BLaER1 treated with 17β-estradiol and CSF1 and Interleukin-3, amounts not matched to agents 10 nM and 100 nM (cell line): ENCODE data around the gene USP15.
A peak's percentile ranks its signal among the peaks of the same experiment; 100 is the strongest.

ENCODE experiments used
- H3K27ac ChIP-seq, 11 experiments: shearing (Covaris generic); formaldehyde crosslinking; 2 replicates each; pipeline ENCODE4 v1.8.1; 2022
- H3K27me3 ChIP-seq, 11 experiments: shearing (Covaris generic); formaldehyde crosslinking; 2 replicates each; pipeline ENCODE4 v1.8.1; 2022
- H3K36me3 ChIP-seq, 11 experiments: shearing (Covaris generic); formaldehyde crosslinking; 2 replicates each; pipeline ENCODE4 v1.8.1; 2022
- H3K4me1 ChIP-seq, 10 experiments: shearing (Covaris generic); formaldehyde crosslinking; 2 replicates each; pipeline ENCODE4 v1.8.1; 2022
- H3K4me2 ChIP-seq, 11 experiments: shearing (Covaris generic); formaldehyde crosslinking; 2 replicates each; pipeline ENCODE4 v1.8.1; 2022
- H3K4me3 ChIP-seq, 10 experiments: shearing (Covaris generic); formaldehyde crosslinking; 2 replicates each; pipeline ENCODE4 v1.8.1; 2022
- H3K9ac ChIP-seq, 11 experiments: shearing (Covaris generic); formaldehyde crosslinking; 2 replicates each; pipeline ENCODE4 v1.8.1; 2022
- H3K9me3 ChIP-seq, 11 experiments: shearing (Covaris generic); formaldehyde crosslinking; replicated peaks in 1 of 11; 2 replicates each; pipeline ENCODE4 v1.8.1; 2022
- H4K20me1 ChIP-seq, 11 experiments: shearing (Covaris generic); formaldehyde crosslinking; 2 replicates each; pipeline ENCODE4 v1.8.1; 2022
- Cebpa-rat ChIP-seq, 11 experiments: shearing (Covaris generic); IDR thresholded peaks; 2 replicates each; pipeline ENCODE4 v1.8.1; 2022

Gene USP15

GRCh38 chr12:62227091-62227490, 33.1 kb upstream of the USP15 start:
- H3K27me3 ChIP-seq, result no peaks in the 10 kb centered on the region
- no peak overlapping the region for H3K9ac ChIP-seq
- no peaks in the 10 kb centered on the region for H3K36me3 ChIP-seq
- H3K4me2 ChIP-seq, result no peak overlapping the region
- TF ChIP-seq Cebpa-rat (IDR thresholded peaks at IDR 0.05), result no peak
- peaks cover 0 to 6% (median 0%) of the 10 kb centered on the region in 11 experiments; a peak in 1 of 22 replicates for H3K9me3 ChIP-seq
- no peaks in the 10 kb centered on the region for H3K4me1 ChIP-seq
- no peak overlapping the region for H3K4me3 ChIP-seq
- no peak overlapping the region for H3K27ac ChIP-seq
- H4K20me1 ChIP-seq, result no peaks in the 10 kb centered on the region

- Histone ChIP-seq H3K36me3 (no peaks in the 10 kb centered on the region), H3K4me3 (no peak overlapping the region), H3K9me3 (peaks cover 0 to 10% (median 0%) of the 10 kb centered on the region in 11 experiments; a peak in 4 of 22 replicates), H3K27me3 (no peaks in the 10 kb centered on the region), H4K20me1 (no peaks in the 10 kb centered on the region), H3K4me2 (no peak overlapping the region), H3K27ac (no peak overlapping the region), H3K4me1 (no peaks in the 10 kb centered on the region), H3K9ac (no peak overlapping the region)
- no peak for TF ChIP-seq Cebpa-rat (IDR thresholded peaks at IDR 0.05)
Measured at GRCh38 chr12:62230652-62231051, 29.6 kb upstream of the USP15 start.

- H3K4me3 ChIP-seq, result no peak overlapping the region
- no peak for TF ChIP-seq Cebpa-rat (IDR thresholded peaks at IDR 0.05)
- no peak overlapping the region for H3K9ac ChIP-seq
- no peaks in the 10 kb centered on the region for H3K36me3 ChIP-seq
- no peaks in the 10 kb centered on the region for H3K4me1 ChIP-seq
- H3K27ac ChIP-seq, result no peak overlapping the region
- no peak overlapping the region for H3K4me2 ChIP-seq
- H3K27me3 ChIP-seq, result no peaks in the 10 kb centered on the region
- H3K9me3 ChIP-seq, result peaks cover 0 to 18% (median 6%) of the 10 kb centered on the region in 11 experiments; a peak in 14 of 22 replicates
- no peaks in the 10 kb centered on the region for H4K20me1 ChIP-seq
Measured at GRCh38 chr12:62232143-62232729, 28.0 kb upstream of the USP15 start.

- Histone ChIP-seq H3K27me3 (no peaks in the 10 kb centered on the region), H4K20me1 (no peaks in the 10 kb centered on the region), H3K9ac (no peak overlapping the region), H3K27ac (no peak overlapping the region), H3K4me1 (no peaks in the 10 kb centered on the region), H3K36me3 (no peaks in the 10 kb centered on the region), H3K4me2 (no peak overlapping the region), H3K9me3 (peaks cover 0 to 25% (median 8%) of the 10 kb centered on the region in 11 experiments; a peak in 14 of 22 replicates), H3K4me3 (no peak overlapping the region)
- TF ChIP-seq Cebpa-rat (IDR thresholded peaks at IDR 0.05), result no peak
Measured at GRCh38 chr12:62233805-62234204, 26.4 kb upstream of the USP15 start.

- H3K4me2 ChIP-seq, result no peak overlapping the region
- TF ChIP-seq Cebpa-rat (IDR thresholded peaks at IDR 0.05), result no peak
- H3K27ac ChIP-seq, result no peak overlapping the region
- H3K4me3 ChIP-seq, result no peak overlapping the region
- H3K4me1 ChIP-seq, result no peaks in the 10 kb centered on the region
- no peaks in the 10 kb centered on the region for H3K27me3 ChIP-seq
- H3K36me3 ChIP-seq, result no peaks in the 10 kb centered on the region
- H3K9me3 ChIP-seq, result peaks cover 0 to 21% (median 8%) of the 10 kb centered on the region in 11 experiments; a peak in 13 of 22 replicates
- H4K20me1 ChIP-seq, result no peaks in the 10 kb centered on the region
- no peak overlapping the region for H3K9ac ChIP-seq
Measured at GRCh38 chr12:62239571-62239970, 20.6 kb upstream of the USP15 start.

- Histone ChIP-seq H3K9ac (no peak overlapping the region), H4K20me1 (no peaks in the 10 kb centered on the region), H3K4me1 (peaks cover 0 to 34% (median 6%) of the 10 kb centered on the region in 10 experiments; a peak in 10 of 20 replicates), H3K4me3 (no peak overlapping the region), H3K4me2 (no peak overlapping the region), H3K36me3 (no peaks in the 10 kb centered on the region), H3K27ac (no peak overlapping the region), H3K27me3 (no peaks in the 10 kb centered on the region), H3K9me3 (no peaks in the 10 kb centered on the region)
- no peak for TF ChIP-seq Cebpa-rat (IDR thresholded peaks at IDR 0.05)
Measured at GRCh38 chr12:62247281-62248045, 12.7 kb upstream of the USP15 start.

- H3K36me3 ChIP-seq, result peaks cover 0 to 10% (median 0%) of the 10 kb centered on the region in 11 experiments; a peak in 2 of 22 replicates
- H3K4me1 ChIP-seq, result peaks cover 0 to 35% (median 6%) of the 10 kb centered on the region in 10 experiments; a peak in 10 of 20 replicates
- H3K9ac ChIP-seq, result no peak overlapping the region
- H4K20me1 ChIP-seq, result no peaks in the 10 kb centered on the region
- H3K4me2 ChIP-seq, result peak overlapping the region in 1 of 11 experiments; percentile 17; a peak in 2 of 22 replicates
- TF ChIP-seq Cebpa-rat (IDR thresholded peaks at IDR 0.05), result no peak
- no peaks in the 10 kb centered on the region for H3K9me3 ChIP-seq
- H3K27me3 ChIP-seq, result no peaks in the 10 kb centered on the region
- H3K4me3 ChIP-seq, result no peak overlapping the region
- H3K27ac ChIP-seq, result no peak overlapping the region
Measured at GRCh38 chr12:62248873-62249272, 11.3 kb upstream of the USP15 start.

- no peak for TF ChIP-seq Cebpa-rat (IDR thresholded peaks at IDR 0.05)
- Histone ChIP-seq H3K4me3 (no peak overlapping the region), H3K9me3 (no peaks in the 10 kb centered on the region), H3K4me1 (peaks cover 0 to 35% (median 6%) of the 10 kb centered on the region in 10 experiments; a peak in 10 of 20 replicates), H3K9ac (no peak overlapping the region), H3K27me3 (no peaks in the 10 kb centered on the region), H3K36me3 (peaks cover 0 to 10% (median 0%) of the 10 kb centered on the region in 11 experiments; a peak in 2 of 22 replicates), H3K4me2 (peak overlapping the region in 2 of 11 experiments; percentile 17 to 45; a peak in 4 of 22 replicates), H4K20me1 (no peaks in the 10 kb centered on the region), H3K27ac (no peak overlapping the region)
Measured at GRCh38 chr12:62249419-62249818, 10.8 kb upstream of the USP15 start.
